HG03159 (cell line): ENCODE results near the gene NR4A3.
A peak's percentile ranks its signal among the peaks of the same experiment; 100 is the strongest.

Experiments used
- ATAC-seq: cut with Tn5 transposase; IDR thresholded peaks from one replicate; pipeline ENCODE4 v1.9.1; 2021; ENCODE audit warnings: mild to moderate bottlenecking, moderate library complexity; ENCODE audit not compliant: unreplicated experiment

The NR4A3 gene

GRCh38 chr9:99873531-99873930 lies 51.8 kb downstream of the NR4A3 start:
- ATAC-seq = no peak

- ATAC-seq = no peak
Measured at GRCh38 chr9:99873943-99874584, 52.4 kb downstream of the NR4A3 start.

GRCh38 chr9:99876190-99876589 lies 54.5 kb downstream of the NR4A3 start:
- no peak for ATAC-seq

- no peak for ATAC-seq
Measured at GRCh38 chr9:99878651-99879050, 57.0 kb downstream of the NR4A3 start.

- ATAC-seq = no peak
Measured at GRCh38 chr9:99881769-99882168, 60.1 kb downstream of the NR4A3 start.

- no peak for ATAC-seq
Measured at GRCh38 chr9:99885747-99886146, 64.1 kb downstream of the NR4A3 start.

- ATAC-seq = no peak
Measured at GRCh38 chr9:99889120-99889519, 67.4 kb downstream of the NR4A3 start.

GRCh38 chr9:99894826-99895225 lies 73.1 kb downstream of the NR4A3 start:
- ATAC-seq = no peak

- ATAC-seq = no peak
Measured at GRCh38 chr9:99895510-99895909, 73.8 kb downstream of the NR4A3 start.

GRCh38 chr9:99896119-99896518 lies 74.4 kb downstream of the NR4A3 start:
- no peak for ATAC-seq

- no peak for ATAC-seq
Measured at GRCh38 chr9:99903393-99903792, 81.7 kb downstream of the NR4A3 start.

GRCh38 chr9:99905833-99906402 lies 84.2 kb downstream of the NR4A3 start:
- no peak for ATAC-seq

- peak; percentile 86 for ATAC-seq
Measured at GRCh38 chr9:99906403-99907207, 84.9 kb downstream of the NR4A3 start, which contains the start of gene STX17. Gene STX17, plus strand, starts transcription at chr9:99906654. Its CDS starts 8,586 bp downstream, at chr9:99915240.

GRCh38 chr9:99907208-99907532 lies 85.5 kb downstream of the NR4A3 start:
- ATAC-seq = no peak

GRCh38 chr9:99911600-99911999 lies 89.9 kb downstream of the NR4A3 start:
- ATAC-seq = no peak
